IMR-90 (cell line): Measurements from ENCODE around the gene MGAT3. TPM values are rescaled to one million over a fixed set of nuclear protein-coding genes. Genes with fewer than 3 reads are reported as not detected.

Experiments used
- ATAC-seq: fragments of 200-7000 bp; cut with Tn5 transposase; 2 replicates; pipeline ENCODE4 v1.9.1; 2020; ENCODE audit warnings: low read depth, mild to moderate bottlenecking, moderate library complexity
- BruUV-seq: library from RNA; stranded (reverse); fragments of 400-500 nt; replicated peaks from 2 replicates; lab custom pipeline; 2021; lab: Mats Ljungman, UMichigan
- CTCF ChIA-PET: fragments of 300-600 bp; formaldehyde crosslinking; extraction: SDS; loops from one replicate; lab custom pipeline; 2021; ENCODE audit warnings: antibody characterized with exemption; lab: Yijun Ruan, JAX
- POLR2A ChIA-PET: fragments of 300-600 bp; sonication (Branson Sonifier 250); formaldehyde crosslinking; loops from one replicate; lab custom pipeline; 2022; ENCODE audit warnings: antibody characterized with exemption; ENCODE audit not compliant: unreplicated experiment; lab: Charles Lee
- DNase-seq: peaks from one replicate; pipeline ENCODE4 v3.0.0; 2013
- H2AFZ ChIP-seq: replicated peaks from 2 replicates; pipeline ENCODE3; 2013; ENCODE audit warnings: low read length, mild to moderate bottlenecking; ENCODE audit not compliant: poor library complexity
- H2AK5ac ChIP-seq: 2 replicates; pipeline ENCODE4 v1.6.1; 2013; ENCODE audit warnings: low read depth, low read length, inconsistent platforms
- H2AK9ac ChIP-seq: replicated peaks from 2 replicates; pipeline ENCODE3; 2013; ENCODE audit warnings: mild to moderate bottlenecking, low read depth, low read length, moderate library complexity; ENCODE audit not compliant: poor library complexity
- H2BK120ac ChIP-seq: 2 replicates; pipeline ENCODE4 v1.6.1; 2013; ENCODE audit warnings: low read depth, low read length, inconsistent platforms
- H2BK15ac ChIP-seq: 3 replicates; pipeline ENCODE4 v1.6.1; 2013; ENCODE audit warnings: low read depth, low read length, inconsistent platforms
- H2BK20ac ChIP-seq: 2 replicates; pipeline ENCODE4 v1.6.1; 2013; ENCODE audit warnings: low read depth, mild to moderate bottlenecking, inconsistent platforms, low read length, moderate library complexity
- H2BK5ac ChIP-seq: 2 replicates; pipeline ENCODE4 v1.6.1; 2013; ENCODE audit warnings: mild to moderate bottlenecking, low read depth, low read length, inconsistent platforms; ENCODE audit not compliant: poor library complexity, severe bottlenecking
- H3K14ac ChIP-seq: replicated peaks from 2 replicates; pipeline ENCODE4 v1.6.1; 2013; ENCODE audit warnings: low read depth, low read length, inconsistent platforms
- H3K18ac ChIP-seq: 2 replicates; pipeline ENCODE4 v1.6.1; 2013; ENCODE audit warnings: low read depth, low read length, control low read depth
- H3K23ac ChIP-seq: 2 replicates; pipeline ENCODE4 v1.6.1; 2013; ENCODE audit warnings: low read depth, low read length, inconsistent platforms
- H3K27ac ChIP-seq: 2 replicates; pipeline ENCODE4 v1.5.1; 2013; ENCODE audit warnings: mild to moderate bottlenecking, control low read depth, low read length; ENCODE audit not compliant: insufficient read depth
- H3K27me3 ChIP-seq: 2 replicates; pipeline ENCODE4 v1.6.1; 2013; ENCODE audit warnings: low read length; ENCODE audit not compliant: control insufficient read depth, insufficient read depth
- H3K36me3 ChIP-seq: 2 replicates; pipeline ENCODE4 v1.6.1; 2013; ENCODE audit warnings: low read length, mixed read lengths; ENCODE audit not compliant: control insufficient read depth, insufficient read depth
- H3K4ac ChIP-seq: 2 replicates; pipeline ENCODE4 v1.6.1; 2013; ENCODE audit warnings: low read depth, low read length, inconsistent platforms
- H3K4me1 ChIP-seq: 2 replicates; pipeline ENCODE4 v1.6.1; 2013; ENCODE audit warnings: low read length, mixed read lengths; ENCODE audit not compliant: control insufficient read depth, insufficient read depth
- H3K4me2 ChIP-seq: 2 replicates; pipeline ENCODE4 v1.6.1; 2013; ENCODE audit warnings: low read depth, mild to moderate bottlenecking, control low read depth, low read length, moderate library complexity
- H3K4me3 ChIP-seq: 2 replicates; pipeline ENCODE4 v1.5.1; 2013; ENCODE audit warnings: low read depth, mild to moderate bottlenecking, control low read depth, low read length, moderate library complexity; ENCODE audit not compliant: insufficient read depth
- H3K56ac ChIP-seq: 2 replicates; pipeline ENCODE4 v1.6.1; 2013; ENCODE audit warnings: low read length, inconsistent platforms; ENCODE audit not compliant: insufficient read depth; ENCODE audit errors: extremely low read depth
- H3K79me1 ChIP-seq, 2 experiments: 2 replicates each; pipeline ENCODE4 v1.6.1; 2013; ENCODE audit warnings: low read length in 2 of 2, inconsistent platforms in 1 of 2, low read depth in 1 of 2
- H3K9ac ChIP-seq: 2 replicates; pipeline ENCODE4 v1.6.1; 2013; ENCODE audit warnings: low read depth, low read length, control low read depth
- H3K9me1 ChIP-seq: 2 replicates; pipeline ENCODE4 v1.6.1; 2013; ENCODE audit warnings: low read length, inconsistent platforms; ENCODE audit not compliant: insufficient read depth
- H3K9me3 ChIP-seq: 2 replicates; pipeline ENCODE4 v1.6.1; 2013; ENCODE audit warnings: low read length; ENCODE audit not compliant: control insufficient read depth, insufficient read depth
- H4K20me1 ChIP-seq: 2 replicates; pipeline ENCODE4 v1.6.1; 2013; ENCODE audit warnings: low read length, inconsistent platforms; ENCODE audit not compliant: insufficient read depth
- H4K5ac ChIP-seq: 2 replicates; pipeline ENCODE4 v1.6.1; 2013; ENCODE audit warnings: mild to moderate bottlenecking, low read depth, low read length, control low read depth
- H4K8ac ChIP-seq, 2 experiments: 2 replicates each; pipeline ENCODE4 v1.6.1; 2013; ENCODE audit warnings: low read depth in 2 of 2, low read length in 2 of 2, control low read depth in 1 of 2, inconsistent platforms in 1 of 2
- H4K91ac ChIP-seq: 2 replicates; pipeline ENCODE4 v1.6.1; 2013; ENCODE audit warnings: low read depth, low read length, inconsistent platforms; ENCODE audit not compliant: insufficient read depth
- BHLHE40 ChIP-seq: fragments of 150-350 bp; IDR thresholded peaks from 2 replicates; pipeline ENCODE4 v1.6.1; 2016; ENCODE audit warnings: mild to moderate bottlenecking, low read depth, low read length
- CHD1 ChIP-seq: IDR thresholded peaks from 2 replicates; pipeline ENCODE4 v1.6.1; 2012; ENCODE audit warnings: low read depth, low read length, improper control_type of control experiment
- CTCF ChIP-seq: conservative IDR thresholded peaks from 2 replicates; pipeline ENCODE4 v1.5.1; 2012; ENCODE audit warnings: mild to moderate bottlenecking, low read depth, low read length, improper control_type of control experiment
- ELK1 ChIP-seq: fragments of 150-350 bp; IDR thresholded peaks from 2 replicates; pipeline ENCODE4 v1.6.1; 2016; ENCODE audit warnings: low read depth, mild to moderate bottlenecking, low read length, moderate library complexity, borderline replicate concordance
- FOS ChIP-seq: fragments of 150-350 bp; IDR thresholded peaks from 2 replicates; pipeline ENCODE4 v1.6.1; 2016; ENCODE audit warnings: low read depth, low read length
- MXI1 ChIP-seq: IDR thresholded peaks from 2 replicates; pipeline ENCODE4 v1.6.1; 2012; ENCODE audit warnings: low read depth, mild to moderate bottlenecking, low read length, moderate library complexity, borderline replicate concordance
- NFE2L2 ChIP-seq: fragments of 150-350 bp; IDR thresholded peaks from 2 replicates; pipeline ENCODE4 v1.6.1; 2016; ENCODE audit warnings: low read depth, mild to moderate bottlenecking, low read length
- RCOR1 ChIP-seq: IDR thresholded peaks from 2 replicates; pipeline ENCODE4 v1.6.1; 2012; ENCODE audit warnings: mild to moderate bottlenecking, low read length, improper control_type of control experiment; ENCODE audit not compliant: insufficient replicate concordance
- SMC3 ChIP-seq: fragments of 150-350 bp; IDR thresholded peaks from 2 replicates; pipeline ENCODE4 v1.6.1; 2016; ENCODE audit warnings: low read depth, mild to moderate bottlenecking, antibody characterized with exemption, low read length, moderate library complexity
- WGBS, 2 experiments: methylation state at CpG; one replicate each; pipeline versions ENCODE4 v1.1.5 to v1.1.7; 2013; ENCODE audit warnings: missing lambda C conversion rate in 2 of 2; ENCODE audit not compliant: insufficient read length in 1 of 2; ENCODE audit errors: extremely low coverage in 2 of 2; 5-methylcytosine and 5-hydroxymethylcytosine counted together
- dilution Hi-C: fragments of 300-500 bp; cut with HindIII; formaldehyde crosslinking; loops from one replicate; pipeline ENCODE4 v1.14.3; 2018; ENCODE audit warnings: low sequenced_read_pairs; ENCODE audit not compliant: unreplicated experiment
- in situ Hi-C: fragments of 300-500 bp; cut with MboI; formaldehyde crosslinking; loops from 3 replicates; pipeline ENCODE4 v1.14.3; 2019; ENCODE audit warnings: low sequenced_read_pairs, inconsistent platforms, mixed read lengths
- intact Hi-C: fragments of 100-400 bp; cut with micrococcal nuclease; formaldehyde crosslinking; loops from 2 replicates; pipeline ENCODE4 v1.10.0; 2022
- polyA plus RNA-seq, 3 experiments: library from polyadenylated mRNA; depleted of rRNA; stranded (reverse); fragments of >200 nt; gene quantifications; 2 replicates each; pipeline ENCODE4 v1.2.3, GENCODE V29; 2012; ENCODE audit warnings: low replicate concordance in 1 of 3
- total RNA-seq: library from RNA; depleted of rRNA; stranded (reverse); fragments of >200 nt; gene quantifications from 2 replicates; pipeline ENCODE4 v1.2.3, GENCODE V29; 2012

MGAT3 gene
- total and polyA plus RNA-seq, 2 of the 4 experiments (the other 2 are of a cell fraction) = 0.36 to 1.1 TPM

- Histone ChIP-seq H2BK120ac (no peak overlapping the region), H3K4me3 (no peak overlapping the region), H3K18ac (no peak overlapping the region), H2BK20ac (no peak overlapping the region), H3K9me1 (0 out of 2 replicates have a peak, but pooled peaks cover 3% of the 10 kb centered on the region), H3K9ac (no peak overlapping the region), H4K20me1 (no peaks in the 10 kb centered on the region; the same call in 1 of the 2 replicates), H4K91ac (no peak overlapping the region), H3K79me1 (no peaks in the 10 kb centered on the region), H2AK5ac (no peak overlapping the region), H3K4me1 (no peaks in the 10 kb centered on the region), H2AK9ac (no peak overlapping the region), H4K8ac (no peak overlapping the region), H2BK5ac (no peak overlapping the region), H3K14ac (no peak overlapping the region), H3K9me3 (no peaks in the 10 kb centered on the region), H3K27me3 (no peaks in the 10 kb centered on the region), H2AFZ (no peak overlapping the region), H3K4me2 (no peak overlapping the region), H3K36me3 (peaks cover 62% of the 10 kb centered on the region), H3K23ac (no peak overlapping the region), H3K4ac (no peak overlapping the region), H2BK15ac (no peak overlapping the region), H4K5ac (no peak overlapping the region), H3K56ac (no peak overlapping the region), H3K27ac (no peak overlapping the region)
- TF ChIP-seq SMC3 (no peak), RCOR1 (no peak), NFE2L2 (no peak), CHD1 (no peak), FOS (no peak), CTCF (no peak), BHLHE40 (no peak), ELK1 (no peak), MXI1 (no peak)
- no TSS peak for BruUV-seq
- DNase-seq (no peak), ATAC-seq (no peak)
- POLR2A ChIA-PET = no interaction called here
- WGBS, 2 experiments = 100% methylated on average over 1 of the region's 6 CpGs; no CpG with 5 or more reads in 1 of the 2 experiments
- CTCF ChIA-PET = no interaction called here
- in situ Hi-C loops (no loop called here), intact Hi-C loops (no loop called here), dilution Hi-C loops (no loop called here)
These were observed 34.1 kb upstream of the MGAT3 start for GRCh38 chr22:39422721-39423120.
